Skin epidermis (tissue), 12 donors: ENCODE results near the gene TPRG1.

Experiments used
- H3K27ac ChIP-seq, 21 experiments: fragments of 200-600 bp; sonication (generic) in 11 of 21; one replicate each; pipeline ENCODE4 v1.5.0; 2020; ENCODE audit warnings: mild to moderate bottlenecking in 3 of 21, inconsistent platforms in 2 of 21, moderate library complexity in 2 of 21
- H3K4me3 ChIP-seq, 7 experiments: fragments of 200-600 bp; sonication (generic) in 2 of 7; one replicate each; pipeline ENCODE4 v1.5.0; 2020; ENCODE audit warnings: inconsistent platforms in 2 of 7, mild to moderate bottlenecking in 2 of 7, moderate library complexity in 1 of 7

The TPRG1 gene

GRCh38 chr3:189369636-189370035, 197.9 kb downstream of the TPRG1 start:
- H3K27ac ChIP-seq = no peak overlapping the region

GRCh38 chr3:189372243-189372642, 200.5 kb downstream of the TPRG1 start:
- Histone ChIP-seq H3K4me3 (no peak overlapping the region), H3K27ac (no peak overlapping the region)

More at GRCh38 chr3:189369636-189370035, 197.9 kb downstream of the TPRG1 start:
- H3K4me3 ChIP-seq = no peak overlapping the region
